Activated effector memory CD4-positive, alpha-beta T cell treated with Interleukin-2 at 50 U/mL for 16 hours (primary cell): Measurements from ENCODE around the gene PLCG2.
"Not testable (repeated sequence)": the region's sequence is repeated elsewhere in the genome, so short reads cannot be mapped to it uniquely, and the experiment has no call there.

Experiments used
- DNase-seq: peaks from one replicate; pipeline ENCODE4 v3.0.0-alpha.2; 2020

The PLCG2 gene

DNA sequence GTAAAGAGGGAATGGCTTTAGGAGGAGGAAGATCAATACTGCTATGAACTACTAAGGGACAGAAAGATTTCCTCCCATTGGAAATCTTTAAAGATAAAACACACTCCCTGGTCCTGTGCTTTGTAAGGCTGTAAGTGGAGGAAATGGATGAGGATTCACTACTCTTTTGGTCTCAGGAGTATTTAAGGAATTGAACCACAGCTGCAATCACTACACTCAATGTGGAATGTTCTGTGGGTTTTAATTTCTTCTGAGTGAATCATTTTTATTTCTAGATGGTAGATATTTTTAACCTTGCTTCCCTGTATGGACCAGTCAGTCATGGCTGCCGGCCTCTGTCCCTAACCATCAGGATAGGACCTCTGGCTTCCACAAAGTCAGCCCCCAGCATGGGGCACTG lies 166.6 kb downstream of the PLCG2 start:
- DNase-seq = no peak

DNA sequence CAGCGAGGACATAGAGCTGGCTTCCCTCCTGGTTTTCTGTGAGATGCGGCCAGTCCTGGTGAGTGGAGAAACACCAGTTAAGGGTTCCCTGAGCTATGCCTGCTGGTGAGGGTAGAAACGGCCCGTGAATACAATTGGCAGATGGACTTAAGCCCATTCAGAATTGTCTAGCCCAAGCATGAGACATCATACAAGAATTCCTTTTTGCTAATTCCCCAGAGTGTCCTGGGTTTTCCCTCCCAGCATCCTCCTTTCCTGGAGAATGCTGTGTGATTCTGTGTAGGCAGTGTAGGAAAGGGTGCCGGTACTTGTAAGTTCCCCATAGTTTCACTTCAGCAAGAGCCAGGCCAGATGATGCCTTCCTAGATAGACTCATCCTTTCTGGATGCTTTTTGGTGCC lies 167.1 kb downstream of the PLCG2 start:
- no peak for DNase-seq

DNA sequence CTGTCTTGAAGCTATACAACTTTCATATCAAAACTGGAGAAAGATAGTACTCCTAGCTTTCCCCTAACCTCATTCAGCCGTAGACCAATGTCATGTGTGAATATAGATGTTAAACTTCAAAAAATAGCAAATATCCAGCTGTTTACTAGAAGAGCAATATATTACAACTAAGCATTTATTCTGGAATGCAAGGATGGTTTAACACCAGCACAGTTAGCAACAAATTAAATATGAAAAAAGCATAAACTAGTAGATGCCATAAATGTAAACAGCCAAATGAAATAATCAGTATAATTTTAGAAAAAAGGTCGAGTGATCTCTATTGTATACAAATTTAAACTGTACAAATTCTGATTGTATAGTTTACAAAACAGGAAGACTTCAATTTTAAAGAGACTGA lies 172.5 kb downstream of the PLCG2 start:
- no peak for DNase-seq

DNA sequence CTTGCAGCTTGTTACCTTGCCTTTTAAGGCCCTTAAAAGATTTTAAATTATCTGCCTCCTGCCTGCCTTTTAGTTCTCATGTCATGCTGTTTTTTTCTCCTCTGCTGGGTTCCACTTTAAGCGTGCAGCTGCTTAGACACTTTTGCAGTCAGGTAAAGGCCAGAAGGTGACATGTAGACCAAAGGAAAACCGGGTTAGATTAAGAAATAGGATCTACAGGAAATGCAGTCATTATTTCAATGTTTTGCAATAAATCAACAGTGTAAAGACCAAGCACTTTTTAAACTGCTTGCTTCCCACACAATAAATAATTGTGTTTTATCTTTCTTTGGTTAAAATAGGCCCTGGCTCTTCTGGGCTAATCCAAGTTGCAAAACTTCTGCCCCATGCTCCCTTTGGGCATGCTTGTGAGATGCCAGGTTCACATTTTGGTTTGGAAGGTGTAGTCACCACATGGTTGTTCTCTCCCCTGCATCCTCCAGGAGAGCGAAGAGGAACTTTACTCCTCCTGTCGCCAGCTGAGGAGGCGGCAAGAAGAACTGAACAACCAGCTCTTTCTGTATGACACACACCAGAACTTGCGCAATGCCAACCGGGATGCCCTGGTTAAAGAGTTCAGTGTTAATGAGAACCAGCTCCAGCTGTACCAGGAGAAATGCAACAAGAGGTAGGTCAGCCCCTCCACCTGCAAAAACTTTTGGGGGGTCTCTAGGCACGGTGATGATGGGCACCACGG lies 177.3 kb downstream of the PLCG2 start:
- DNase-seq = no peak

DNA sequence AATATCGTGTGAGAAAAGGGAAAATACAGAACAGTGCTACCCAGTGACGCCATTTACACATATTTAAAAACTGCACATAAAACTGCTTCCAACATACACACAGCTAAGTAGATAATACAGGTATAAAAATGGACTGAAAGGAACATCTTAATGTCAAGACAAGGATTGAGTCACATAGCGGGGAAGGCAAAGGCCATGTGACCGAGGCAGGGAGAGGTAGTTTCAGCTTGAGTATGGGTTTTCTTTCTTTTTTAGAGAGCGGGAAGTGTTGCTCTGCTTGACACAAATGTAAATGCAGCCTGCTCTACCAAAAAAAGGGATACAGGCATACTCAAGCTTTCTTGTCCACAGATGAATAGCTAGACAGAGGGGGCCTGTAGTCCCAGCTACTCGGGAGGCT lies 185.7 kb downstream of the PLCG2 start:
- no peak for DNase-seq

DNA sequence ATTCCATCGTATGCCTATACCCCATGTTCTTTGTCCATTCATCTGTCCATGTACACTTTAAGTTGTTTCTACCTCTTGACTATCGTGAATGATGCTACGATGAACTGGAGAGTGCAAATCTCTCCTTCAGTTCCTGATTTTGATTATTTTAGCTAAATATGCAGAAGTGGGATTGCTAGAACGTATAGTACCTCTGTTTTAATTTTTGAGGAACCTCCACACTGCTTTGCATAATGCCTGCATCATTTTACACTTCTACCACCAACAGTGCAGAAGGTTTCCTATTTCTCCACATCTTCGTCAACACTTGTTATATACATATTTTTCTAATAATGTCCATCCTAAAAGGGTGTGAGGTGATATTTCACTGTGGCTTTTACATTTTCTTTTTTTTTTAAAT lies 188.3 kb downstream of the PLCG2 start:
- no peak for DNase-seq

DNA sequence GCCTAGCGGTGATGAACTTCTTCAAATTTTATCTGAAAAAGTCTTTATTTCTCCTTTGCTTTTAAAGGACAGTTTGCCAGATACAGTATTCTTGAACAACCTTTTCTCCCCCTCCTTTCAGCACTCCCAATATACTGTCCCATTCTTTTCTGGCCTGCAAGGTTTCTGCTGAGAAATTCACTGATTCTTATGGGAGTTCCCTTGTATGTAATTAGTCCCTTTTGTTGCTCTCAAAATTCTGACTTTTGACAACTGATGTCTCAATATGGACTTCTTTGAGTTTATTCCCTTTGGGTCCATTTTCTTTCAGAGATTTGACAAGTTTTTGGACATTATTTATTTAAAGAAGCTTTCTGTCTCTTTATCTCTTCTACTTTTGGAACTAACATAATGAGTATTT lies 192.8 kb downstream of the PLCG2 start:
- DNase-seq = no peak

DNA sequence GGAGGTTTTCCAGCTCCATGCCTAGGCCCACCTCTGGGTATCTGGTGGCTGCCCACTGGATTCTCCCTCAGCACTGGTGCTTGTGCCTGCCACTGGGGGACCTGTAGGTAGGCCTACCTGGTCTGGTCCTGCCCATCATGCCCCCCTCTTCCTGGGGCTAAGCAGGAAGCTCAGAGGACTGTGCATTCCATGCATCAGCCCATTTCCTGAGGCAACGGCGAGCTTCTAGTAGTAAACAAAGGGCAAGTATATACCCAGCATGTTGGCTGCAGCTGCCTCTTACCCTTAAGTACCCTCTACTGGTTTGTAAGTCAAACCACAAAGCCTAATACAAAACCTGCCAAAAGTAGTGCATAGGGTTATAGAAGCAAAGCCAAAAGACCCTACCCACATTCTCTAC lies 194.6 kb downstream of the PLCG2 start:
- DNase-seq = no peak

DNA sequence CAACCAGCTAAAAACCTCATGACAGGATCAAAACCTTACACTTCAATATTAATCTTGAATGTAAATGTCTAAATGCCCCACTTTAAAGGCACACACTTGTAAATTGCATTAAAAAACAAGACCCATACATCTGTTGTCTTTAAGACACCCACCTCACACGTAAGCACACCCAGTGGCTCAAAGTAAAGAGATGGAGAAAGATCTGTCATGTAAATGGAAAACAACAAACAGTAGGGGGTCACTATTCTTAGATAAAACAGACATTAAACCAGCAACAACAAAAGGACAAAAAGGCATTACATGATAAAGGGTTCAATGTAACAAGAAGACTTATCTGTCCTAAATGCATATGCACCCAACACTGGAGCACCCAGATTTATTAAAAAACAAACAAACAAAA lies 196.5 kb downstream of the PLCG2 start:
- DNase-seq = no peak

DNA sequence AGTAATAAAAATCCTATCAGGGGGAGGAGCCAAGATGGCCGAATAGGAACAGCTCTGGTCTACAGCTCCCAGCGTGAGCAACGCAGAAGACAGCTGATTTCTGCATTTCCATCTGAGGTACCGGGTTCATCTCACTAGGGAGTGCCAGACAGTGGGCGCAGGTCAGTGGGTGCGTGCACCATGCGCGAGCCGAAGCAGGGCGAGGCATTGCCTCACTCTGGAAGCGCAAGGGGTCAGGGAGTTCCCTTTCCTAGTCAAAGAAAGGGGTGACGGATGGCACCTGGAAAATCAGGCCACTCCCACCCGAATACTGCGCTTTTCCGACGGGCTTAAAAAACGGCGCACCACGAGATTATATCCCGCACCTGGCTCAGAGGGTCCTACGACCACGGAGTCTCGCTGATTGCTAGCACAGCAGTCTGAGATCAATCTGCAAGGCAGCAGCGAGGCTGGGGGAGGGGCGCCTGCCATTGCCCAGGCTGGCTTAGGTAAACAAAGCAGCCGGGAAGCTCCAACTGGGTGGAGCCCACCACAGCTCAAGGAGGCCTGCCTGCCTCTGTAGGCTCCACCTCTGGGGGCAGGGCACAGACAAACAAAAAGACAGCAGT lies 198.3 kb downstream of the PLCG2 start:
- not testable (repeated sequence) for DNase-seq

DNA sequence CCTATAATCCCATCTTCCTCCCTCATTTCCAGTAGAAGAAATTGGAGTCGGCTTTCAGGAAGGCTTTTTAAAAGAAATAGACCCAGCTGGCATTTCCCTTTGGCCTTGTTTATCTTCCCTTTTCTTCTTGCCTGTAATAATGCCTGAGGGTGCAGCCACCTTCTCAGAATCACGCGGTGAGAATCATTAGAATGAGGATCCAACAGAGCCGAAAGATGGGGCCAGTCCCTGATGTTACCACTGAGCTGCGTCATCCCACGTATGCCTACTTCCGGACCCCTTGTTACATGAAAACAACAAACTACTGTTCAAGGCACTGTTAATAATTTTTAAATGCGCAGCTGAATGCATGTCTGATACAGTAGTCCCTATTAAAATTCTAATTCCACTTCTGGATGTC lies 208.0 kb downstream of the PLCG2 start:
- no peak for DNase-seq

DNA sequence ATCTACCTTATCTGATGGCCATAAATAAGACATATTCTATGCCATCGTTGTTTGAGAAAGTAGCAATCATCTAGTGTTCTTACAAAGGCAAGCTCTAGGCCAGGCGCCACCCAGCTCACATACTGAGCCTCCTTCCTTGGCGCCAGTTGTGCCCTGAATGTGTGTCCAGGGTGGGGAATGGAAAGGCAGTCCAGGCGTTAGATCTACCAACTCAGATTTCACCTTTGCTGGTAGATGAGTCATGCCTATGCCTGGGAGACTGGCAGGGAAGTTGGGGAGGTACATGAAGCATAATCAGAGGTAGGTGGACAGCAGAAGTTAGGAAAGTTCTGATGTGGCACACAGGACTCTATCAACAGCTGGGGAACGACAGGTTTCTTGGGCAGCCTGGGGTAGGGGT lies 208.6 kb downstream of the PLCG2 start:
- DNase-seq = no peak

DNA sequence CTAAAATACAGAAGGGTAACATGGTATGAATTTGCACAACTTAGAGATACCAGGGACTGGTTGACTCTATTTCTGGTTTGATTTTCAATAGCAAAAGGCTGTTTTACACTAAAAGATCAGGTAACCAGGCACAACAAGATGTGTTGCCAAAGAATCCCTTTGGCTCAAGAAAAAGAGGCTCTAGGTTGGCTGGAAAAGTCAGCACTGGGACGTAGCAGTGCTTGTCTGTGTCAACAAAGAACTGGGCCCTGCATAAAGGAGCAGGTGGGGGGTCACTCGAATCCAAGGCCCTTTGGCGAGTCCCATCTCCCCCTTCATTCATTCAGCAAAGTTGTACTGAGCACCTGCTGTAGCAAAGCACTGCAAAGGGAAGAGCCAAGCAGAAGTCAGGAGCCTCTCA lies 213.8 kb downstream of the PLCG2 start:
- no peak for DNase-seq

DNA sequence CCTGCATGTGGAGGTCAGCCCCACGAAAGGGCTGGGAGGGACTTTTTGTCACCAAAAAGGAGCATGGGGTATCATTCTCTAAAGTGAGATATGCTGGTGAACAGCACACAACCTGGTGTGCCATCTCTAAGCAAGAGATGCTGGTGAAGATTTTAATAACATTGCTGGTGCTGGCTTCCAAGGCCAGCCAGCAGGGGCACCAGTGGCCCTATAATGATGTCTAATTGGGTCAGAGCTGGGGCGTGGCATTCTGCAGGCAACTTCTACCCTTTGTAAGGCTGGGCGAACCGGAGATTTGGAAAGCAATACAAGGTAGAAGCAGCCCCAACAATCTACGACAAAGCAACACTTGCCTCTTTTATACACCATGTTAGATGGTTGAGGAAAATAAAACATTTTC lies 215.4 kb downstream of the PLCG2 start:
- DNase-seq = no peak

DNA sequence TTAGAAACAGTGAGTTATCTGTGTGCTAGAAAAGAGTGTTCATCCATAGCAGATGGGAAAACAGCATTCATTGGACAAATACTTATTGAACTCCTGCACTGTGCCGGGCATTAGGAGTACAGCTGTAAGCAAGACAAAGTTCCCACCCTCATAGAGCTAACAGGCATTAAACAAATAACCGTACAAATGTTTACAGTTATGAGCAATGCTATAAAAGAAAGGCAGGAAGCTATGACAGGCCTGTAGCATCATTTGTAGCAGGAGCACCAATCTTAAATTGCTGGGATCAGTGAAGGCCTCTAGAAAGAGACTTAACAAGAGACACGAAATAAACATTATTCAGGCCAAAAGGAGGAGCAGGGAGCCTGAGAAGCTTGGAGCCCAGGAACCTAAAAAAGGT lies 216.6 kb downstream of the PLCG2 start:
- no peak for DNase-seq

DNA sequence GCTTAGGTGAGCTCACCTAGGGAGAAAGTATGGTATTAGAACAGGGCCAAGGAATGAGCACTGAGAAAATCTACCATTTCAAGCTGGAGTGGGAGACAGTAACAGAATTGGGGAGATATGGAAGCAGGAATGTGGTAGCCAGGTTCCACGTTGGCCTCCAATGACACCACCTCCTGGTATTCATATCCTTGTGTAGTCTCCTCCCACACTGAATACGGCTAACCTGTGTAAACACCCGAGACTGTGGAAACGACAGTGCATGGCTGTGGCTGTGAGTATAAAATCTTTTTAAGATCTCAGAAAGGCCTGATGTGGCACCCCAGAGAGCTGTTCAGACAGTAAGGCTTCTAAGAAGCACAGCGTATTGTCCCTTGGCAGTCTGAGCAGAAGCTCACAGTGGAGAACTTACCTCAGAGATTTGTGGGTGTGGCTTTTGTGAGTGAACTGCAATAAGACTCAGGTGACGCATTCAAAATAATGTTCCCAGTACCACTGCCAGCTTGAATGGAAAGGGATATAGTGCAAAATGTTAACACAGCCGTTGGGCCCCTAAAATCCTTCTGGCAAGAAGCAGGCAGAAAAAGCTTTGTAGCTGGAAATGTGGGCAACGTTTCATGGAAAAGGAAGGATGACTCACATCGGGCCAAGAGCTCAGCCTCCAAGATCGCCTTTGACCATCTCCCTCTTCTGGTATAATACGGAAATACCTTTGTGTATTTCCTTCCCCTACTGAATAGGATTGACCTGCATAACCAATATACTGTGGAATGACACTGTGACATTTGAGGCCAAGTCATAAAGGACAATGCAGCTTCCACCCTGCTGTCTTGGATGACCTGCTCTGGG lies 217.8 kb downstream of the PLCG2 start:
- DNase-seq = no peak

DNA sequence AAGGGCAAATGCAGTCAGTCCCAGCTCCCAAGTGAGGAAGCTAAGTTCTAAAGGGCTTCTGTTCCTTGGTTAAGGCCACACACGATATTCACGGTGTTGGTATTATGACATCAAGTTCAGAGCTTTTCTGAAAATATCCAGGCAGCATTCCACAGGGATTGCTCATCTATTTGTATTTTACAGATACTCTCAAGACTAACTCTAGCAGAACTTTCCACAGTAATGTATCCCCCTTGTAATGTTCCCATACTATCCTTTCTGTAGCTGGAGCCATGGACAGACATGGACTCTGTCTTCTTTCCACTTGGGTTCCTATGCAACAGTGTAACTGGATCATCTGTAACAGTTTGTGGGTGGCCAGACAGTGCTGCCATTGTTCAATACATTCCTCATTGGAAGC lies 218.6 kb downstream of the PLCG2 start:
- no peak for DNase-seq

DNA sequence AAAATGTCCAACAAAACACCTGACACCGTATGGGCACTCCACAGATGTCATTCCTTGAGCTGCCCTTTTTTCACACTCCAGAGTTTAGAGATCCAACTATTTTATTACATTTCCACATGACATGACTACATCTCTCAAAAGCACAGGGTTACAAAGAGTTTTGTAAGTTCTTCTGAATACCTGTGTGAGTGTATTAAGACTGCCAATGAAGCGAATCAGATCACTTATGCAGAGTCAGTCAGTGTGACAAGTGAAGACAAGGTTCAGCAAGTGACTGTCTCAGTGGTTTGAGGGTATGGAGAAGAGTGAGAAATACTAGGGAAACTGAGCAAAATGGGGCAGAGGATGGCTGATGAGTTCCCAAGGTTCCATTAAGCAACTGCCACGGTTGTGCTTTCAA lies 223.7 kb downstream of the PLCG2 start:
- DNase-seq = no peak

DNA sequence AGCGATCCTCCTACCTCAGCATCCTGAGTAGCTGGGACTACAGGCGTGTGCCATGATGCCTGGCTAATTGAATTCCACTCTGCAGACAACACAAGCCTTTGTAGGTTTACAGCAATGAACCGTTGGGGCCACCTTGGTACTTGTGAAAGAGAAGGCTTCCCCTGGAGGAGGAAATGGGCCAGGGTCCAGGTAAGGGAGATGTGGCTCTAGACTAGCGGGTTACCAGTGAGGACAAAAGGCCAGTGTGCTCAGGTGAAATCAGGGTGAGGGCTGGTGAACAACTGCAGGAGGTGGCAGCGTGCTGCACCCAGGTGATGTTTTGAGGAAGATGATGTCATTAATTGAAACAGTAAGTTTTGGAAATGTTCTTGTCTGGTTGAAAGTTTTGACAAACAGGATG lies 225.5 kb downstream of the PLCG2 start:
- DNase-seq = no peak

DNA sequence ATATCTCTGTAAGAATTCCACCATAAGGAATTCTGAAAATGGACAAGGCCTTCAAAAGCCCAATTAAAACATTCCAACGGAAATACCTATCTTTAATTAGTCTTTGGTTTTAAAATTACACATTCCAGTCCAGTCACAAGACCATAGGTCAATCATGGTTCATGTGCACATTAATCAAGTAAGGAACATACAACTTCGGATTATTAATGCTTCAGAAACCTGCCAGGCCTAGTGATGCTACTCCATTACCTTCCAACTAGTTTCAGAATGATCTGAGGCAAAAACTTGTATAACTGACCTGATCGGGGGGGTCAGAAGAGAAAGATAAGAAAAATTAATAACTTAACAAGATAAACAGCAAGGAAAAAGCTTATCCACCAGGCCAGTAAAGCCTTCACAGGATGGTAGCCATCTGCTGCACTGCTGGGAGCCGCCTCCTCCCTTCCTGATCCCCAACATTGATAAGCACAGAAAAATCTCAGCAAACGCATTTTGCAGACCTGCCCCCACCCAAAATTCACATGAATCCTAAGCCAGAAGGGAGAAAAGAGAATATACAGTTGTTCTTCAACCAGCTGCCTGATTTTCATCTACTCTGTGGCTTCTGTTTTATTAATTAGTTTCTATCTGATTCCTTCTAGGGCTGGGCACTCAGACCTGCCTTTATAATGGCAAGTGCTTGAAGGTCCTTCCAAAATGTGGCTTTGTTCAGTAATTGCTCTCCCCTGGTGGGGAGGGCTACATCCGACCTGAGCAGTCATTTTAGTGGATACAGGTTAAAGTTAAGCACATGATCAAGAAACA lies 226.1 kb downstream of the PLCG2 start:
- no peak for DNase-seq

DNA sequence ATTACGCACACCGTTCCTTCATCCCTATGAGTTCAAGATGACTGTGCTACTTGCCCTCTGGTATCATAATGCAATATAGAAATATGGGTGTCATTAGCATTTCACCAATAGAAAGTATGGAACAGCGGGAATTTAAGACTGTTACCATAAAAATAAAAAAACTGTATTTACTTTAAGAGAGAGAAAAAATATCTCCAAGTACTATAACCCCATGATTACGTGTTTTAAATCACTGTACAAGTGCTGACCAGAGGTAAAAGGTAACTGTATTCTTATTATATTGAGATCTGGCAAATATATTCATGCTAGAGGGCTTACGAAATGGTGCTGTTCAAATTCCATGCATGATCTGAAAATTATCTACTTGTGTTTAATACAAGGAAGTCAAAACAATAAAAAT lies 226.9 kb downstream of the PLCG2 start:
- no peak for DNase-seq

DNA sequence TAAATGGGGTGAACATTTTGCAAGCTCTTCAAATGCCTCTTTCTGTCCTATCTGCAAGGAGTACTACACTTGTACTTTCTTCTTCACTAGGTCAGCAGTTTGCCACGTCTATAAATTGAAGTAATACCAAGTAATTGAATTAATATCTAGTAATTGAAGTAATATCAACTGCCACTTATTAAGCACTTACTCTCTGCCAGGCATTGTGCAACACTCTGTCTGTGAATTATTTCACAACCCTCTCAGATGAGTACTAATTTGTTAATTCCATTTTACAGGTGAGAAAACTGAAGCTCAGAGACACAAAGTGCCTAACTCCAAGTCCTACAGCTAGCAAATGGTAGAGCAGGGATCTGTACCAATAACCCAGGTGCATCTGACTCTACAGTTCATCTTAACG lies 228.1 kb downstream of the PLCG2 start:
- DNase-seq = no peak

DNA sequence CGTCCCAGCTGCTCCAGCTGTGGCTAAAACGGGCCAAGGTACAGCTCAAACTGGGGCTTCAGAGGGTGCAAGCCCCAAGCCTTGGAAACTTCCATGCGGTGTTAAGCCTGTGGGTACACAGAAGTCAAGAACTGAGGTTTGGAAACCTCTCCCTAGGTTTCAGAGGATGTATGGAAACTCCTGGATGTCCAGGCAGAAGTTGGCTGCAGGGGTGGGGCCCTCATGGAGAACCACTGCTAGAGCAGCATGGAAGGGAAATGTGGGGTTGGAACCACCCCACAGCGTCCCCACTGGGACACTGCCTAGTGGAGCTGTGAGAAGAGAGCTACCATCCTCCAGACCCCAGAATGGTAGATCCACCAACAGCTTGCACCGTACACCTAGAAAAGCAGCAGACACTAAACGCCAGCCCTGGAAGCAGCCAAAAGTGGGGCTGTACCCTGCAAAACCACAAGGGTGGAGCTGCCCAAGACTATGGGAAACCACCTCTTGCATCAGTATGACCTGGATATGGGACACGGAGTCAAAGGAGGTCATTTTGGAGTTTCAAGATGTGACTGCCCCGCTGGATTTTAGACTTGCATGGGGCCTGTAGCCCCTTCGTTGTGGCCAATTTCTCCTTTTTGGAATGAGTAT lies 230.0 kb downstream of the PLCG2 start:
- DNase-seq = no peak
